Measurements from ENCODE around the gene NDUFA8.
A peak's percentile ranks its signal among the peaks of the same experiment; 100 is the strongest.
"Not testable (repeated sequence)": the region's sequence is repeated elsewhere in the genome, so short reads cannot be mapped to it uniquely, and the experiment has no call there.

NDUFA8 gene

DNA sequence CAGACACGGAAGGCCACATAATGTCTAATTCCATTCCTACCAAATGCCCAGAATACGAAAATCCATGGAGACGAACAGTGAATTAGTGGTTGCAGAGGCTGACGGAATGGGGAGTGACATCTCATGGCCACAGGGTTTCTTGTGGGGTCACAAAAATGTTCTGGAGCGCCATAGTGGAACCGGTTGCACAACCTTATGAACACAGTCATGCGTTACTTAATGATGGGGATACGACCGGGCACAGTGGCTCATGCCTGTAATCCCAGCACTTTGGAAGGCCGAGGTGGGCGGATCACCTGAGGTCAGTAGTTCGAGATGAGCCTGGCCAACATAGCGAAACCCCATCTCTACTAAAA is 40.4 kb downstream of the NDUFA8 start:
- DNase-seq, result no peak

GRCh38 chr9:122118343-122119165 is 41.0 kb downstream of the NDUFA8 start:
- no peak for DNase-seq

DNA sequence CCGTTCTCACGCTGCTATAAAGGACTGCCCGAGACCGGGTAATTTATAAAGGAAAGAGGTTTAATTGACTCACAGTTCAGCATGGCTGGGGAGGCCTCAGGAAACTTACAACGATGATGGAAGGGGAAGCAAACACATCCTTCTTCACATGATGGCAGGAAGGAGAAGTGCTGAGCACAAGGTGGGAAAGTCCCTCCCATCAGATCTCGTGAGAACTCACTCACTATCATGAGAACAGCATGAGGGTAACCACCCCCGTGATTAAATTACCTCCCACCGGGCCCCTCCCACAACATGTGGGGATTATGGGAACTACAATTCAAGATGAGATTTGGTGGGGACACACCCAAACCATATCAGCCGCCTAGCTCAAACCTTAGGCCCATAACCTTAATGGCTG is 42.3 kb downstream of the NDUFA8 start:
- DNase-seq, result not testable (repeated sequence)

DNA sequence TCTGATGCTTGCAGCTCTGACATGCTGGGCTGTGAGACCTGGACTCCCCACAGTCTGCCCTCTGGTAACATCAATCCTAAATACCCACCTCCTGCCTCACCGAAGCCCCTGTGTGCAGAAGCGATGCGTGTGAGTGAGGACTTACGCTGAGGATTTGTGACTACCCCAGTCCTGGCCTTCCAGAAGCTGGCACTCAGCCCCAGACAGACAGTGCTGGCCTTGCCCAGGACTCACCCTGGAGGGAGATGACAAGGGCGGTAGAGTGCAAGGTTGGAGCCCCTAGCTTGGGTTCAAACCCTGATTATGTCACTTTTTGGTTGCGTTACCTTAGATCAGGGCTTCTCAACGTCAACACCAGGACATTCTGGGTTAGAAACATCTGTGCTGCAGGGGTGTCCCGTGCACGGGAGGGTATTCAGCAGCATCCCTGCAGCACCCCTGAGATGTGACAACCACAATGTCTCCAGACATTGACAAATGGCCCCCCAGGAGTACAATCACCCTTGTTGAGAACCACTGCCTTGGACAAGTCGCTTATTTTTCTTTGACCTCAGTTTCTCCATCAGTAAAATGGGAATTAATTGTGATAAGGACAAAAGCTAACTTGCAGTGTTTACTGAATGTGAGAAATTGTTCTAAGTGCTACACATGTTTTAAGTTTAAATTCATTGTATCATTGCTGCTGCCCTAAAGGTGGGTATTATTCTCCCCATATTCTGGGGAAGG is 43.0 kb downstream of the NDUFA8 start:
- DNase-seq, result no peak

- no peak for DNase-seq
Measured at GRCh38 chr9:122116040-122116439, 43.5 kb downstream of the NDUFA8 start.

GRCh38 chr9:122115176-122116035 is 44.2 kb downstream of the NDUFA8 start:
- no peak for DNase-seq

DNA sequence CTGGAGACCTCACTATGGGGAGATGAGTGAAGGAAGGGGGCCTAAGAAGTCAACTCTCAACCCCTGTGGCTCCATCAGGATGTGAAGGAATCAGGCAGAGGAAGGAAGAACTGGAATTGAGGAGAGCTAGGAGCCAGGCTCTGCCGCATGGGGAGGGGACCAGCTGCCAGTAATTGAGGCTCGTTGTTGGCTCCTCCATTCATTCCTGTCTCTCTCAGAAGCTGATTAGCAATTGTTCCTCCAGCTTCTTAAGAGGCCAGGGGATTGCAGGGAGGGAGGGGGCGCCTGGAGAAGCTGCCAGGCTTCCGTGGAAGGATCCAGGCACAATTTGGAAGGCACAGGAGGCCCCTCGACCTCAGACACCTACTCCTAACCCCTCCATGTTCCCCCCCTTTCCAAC is 46.0 kb downstream of the NDUFA8 start:
- DNase-seq, result no peak

- no peak for DNase-seq
Measured at GRCh38 chr9:122112238-122112637, 47.3 kb downstream of the NDUFA8 start.

DNA sequence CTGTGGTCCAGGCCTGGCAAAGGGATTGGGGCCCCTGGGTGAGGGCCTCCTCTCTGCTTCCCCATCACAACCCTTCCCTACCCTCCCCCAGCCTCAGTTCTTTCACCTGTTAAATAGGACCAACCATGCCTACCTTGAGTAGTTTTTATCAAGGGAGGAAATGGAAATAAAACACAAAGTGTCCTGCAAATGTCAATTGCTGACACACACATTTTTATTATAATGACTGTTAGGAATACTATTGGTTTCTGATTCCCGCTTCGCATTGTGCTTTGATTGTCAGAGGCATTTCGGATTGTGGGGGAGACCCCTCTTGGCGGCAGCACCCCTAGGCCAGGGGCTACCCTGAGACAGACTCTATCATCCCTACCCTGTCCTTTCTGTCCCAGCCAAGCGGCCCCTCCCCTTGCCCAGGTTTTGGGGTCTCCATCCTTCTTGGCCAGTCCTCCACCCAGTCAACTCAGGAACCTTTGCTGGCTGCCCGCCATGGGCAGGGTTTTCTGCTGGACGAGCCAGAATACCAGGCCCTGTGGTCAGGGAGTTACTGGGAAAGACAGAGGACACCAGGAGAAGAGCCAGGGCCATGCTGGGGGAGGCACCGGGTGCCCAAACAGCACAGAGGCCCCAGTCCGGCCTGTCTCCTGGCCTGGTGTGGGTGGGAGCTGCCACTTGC is 48.0 kb downstream of the NDUFA8 start:
- no peak for DNase-seq

- no peak for DNase-seq
Measured at GRCh38 chr9:122110100-122110833, 49.3 kb downstream of the NDUFA8 start.

DNA sequence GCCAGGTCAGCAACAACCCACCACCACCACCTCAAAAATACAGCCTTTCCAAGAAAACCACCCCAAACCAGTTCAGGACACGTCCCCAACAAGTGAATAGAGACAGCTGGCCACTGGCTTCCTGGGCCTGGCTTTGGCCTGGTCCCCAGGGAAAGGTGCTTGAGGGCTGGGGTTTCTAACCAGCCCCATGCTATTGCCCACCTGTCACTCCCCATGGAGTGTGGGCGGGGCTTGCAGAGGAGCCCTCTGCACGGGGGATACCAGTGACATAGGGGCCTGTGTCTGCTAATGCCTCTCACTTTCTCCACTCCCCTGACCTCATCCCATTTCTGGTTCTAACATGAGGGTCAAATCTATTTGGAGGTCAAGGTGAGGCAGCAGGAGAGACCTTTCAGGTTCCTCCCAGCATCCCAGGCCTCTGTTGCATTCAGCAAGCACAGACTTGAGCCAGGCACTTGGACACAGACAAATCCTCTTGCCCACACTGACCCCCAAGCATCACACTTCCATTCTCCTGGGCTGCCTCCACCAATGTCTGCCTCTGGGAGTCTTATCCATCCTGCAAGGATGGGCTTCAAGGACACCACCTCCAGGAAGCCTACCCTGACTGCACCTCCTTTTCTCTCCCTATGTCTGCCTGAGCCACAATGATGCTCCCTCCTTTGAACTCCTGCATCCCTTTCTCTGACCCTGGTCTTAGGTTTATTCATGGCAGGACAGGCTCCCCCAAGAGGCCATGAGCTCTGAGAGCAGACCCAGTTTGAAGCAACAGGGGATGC is 50.4 kb downstream of the NDUFA8 start:
- DNase-seq, result no peak

GRCh38 chr9:122107291-122107805 is 52.2 kb downstream of the NDUFA8 start:
- DNase-seq, result no peak

- DNase-seq, result no peak
Measured at GRCh38 chr9:122106576-122106975, 53.0 kb downstream of the NDUFA8 start.

DNA sequence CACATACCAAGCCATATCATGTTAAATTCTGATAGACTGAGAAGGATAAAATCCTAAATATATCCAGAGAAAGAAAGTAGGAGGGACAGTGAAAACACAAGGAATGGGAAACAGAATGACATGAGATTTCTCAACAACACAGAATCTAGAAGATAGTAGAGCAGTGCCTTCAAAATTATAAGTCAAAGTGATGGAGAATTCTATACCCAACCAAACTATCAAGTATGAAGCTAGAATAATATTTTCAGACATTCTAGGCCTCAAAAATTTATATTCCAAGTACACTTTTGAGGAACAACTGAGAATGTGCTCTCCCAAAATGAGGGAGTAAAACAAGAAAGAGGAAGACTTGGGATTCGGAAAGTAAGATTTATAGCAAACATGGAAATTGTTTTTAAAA is 55.6 kb downstream of the NDUFA8 start:
- DNase-seq, result no peak

DNA sequence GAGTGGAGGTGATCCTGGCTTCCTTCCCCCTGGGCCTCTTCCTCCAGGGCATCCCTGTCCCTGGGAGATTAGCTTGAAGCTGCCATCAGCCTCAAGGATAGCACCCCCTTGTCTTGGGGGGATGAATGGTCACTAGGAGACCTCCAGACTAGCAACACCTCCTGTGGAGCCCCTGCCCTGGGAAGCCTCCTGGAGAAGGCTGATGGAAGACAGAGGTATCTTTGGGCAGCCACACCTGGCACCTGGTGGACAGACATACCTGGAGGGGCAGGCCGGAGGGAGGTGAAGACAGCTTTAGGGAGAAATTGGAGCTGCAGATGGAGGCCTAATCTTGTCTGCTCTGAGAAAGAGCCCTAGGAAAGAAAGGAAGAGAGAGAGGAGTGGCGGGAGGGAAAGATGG is 57.4 kb downstream of the NDUFA8 start:
- no peak for DNase-seq

GRCh38 chr9:122100756-122101155 is 58.8 kb downstream of the NDUFA8 start:
- no peak for DNase-seq

DNA sequence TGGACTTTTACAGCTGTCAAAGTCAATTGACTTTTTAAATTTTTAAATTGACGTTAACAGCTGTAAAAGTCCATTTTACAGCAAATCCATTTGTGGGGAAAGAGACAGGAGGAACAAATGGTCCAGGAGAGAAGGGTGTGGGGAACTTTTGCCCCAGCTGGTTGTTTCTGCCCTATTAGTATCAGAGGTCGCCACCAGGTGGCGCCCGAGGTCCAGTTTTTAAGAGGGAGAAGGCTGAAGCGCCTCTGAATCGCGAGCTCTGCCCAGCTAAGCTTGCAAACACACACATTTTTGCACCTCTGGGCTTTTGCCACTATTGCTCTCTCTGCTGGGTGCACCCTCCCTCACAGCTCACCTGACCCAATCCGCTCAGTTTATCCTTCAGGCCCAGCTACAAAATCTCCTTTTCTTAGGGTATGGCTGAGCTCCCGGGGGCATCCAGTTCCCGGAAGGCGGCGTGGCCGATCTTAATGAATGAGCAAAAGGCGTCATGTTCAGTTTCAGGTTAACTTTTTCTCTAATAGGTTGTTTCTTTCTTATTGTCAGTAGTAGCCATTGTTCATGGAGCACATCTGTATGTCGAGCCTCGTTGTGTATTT is 60.2 kb downstream of the NDUFA8 start:
- DNase-seq, result peak; percentile 50

GRCh38 chr9:122097679-122098315 is 61.8 kb downstream of the NDUFA8 start:
- DNase-seq, result no peak

DNA sequence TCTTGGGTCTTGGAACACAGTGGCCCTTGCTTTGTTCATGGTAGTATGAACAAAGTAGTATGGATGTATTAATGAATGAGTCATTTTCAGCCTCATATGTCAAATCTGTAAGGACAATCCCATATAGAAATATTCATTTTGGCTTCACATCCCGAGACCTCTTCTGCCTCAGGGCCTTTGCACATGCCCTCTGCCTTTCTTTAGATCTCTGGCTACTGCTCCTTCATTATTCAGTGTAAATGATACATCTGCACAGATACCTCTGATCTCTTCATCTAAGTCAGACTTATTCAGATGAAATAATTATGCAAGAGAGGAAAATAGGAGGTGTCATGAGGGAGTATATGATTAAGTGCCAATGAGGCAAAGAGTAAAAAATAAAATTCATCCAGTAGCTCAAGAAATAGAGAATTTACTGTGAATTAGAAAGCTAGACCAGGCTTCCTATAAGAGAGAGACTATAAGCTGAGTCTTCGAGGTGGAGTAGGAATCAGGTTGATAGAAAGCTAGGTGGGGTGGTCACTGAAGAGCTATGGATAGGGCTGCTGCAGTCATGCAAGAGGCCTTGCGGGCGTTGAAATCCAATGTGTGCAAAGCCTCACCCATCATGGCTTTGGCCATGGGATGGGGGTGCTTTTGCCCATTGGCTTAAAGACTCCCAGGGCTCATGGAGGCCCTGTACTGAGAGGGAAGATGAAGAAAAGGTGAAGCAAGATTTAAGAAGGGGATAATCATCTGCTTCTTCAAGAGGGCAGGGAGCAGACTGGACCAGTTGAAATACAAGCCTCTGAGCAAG is 62.8 kb downstream of the NDUFA8 start:
- no peak for DNase-seq
